WTC11 (cell line): ENCODE measurements around the gene DUSP2. TPM values are rescaled to one million over a fixed set of nuclear protein-coding genes. Genes with fewer than 3 reads are reported as not detected.

Experiments used
- ATAC-seq: fragments of 200-7000 bp; cut with Tn5 transposase; 2 replicates; pipeline ENCODE4 v1.10.0; 2021; ENCODE audit warnings: mild to moderate bottlenecking, moderate library complexity
- CTCF ChIA-PET: fragments of 300-600 bp; sonication (Branson Sonifier 250); formaldehyde crosslinking; loops from one replicate; lab custom pipeline; 2021; ENCODE audit warnings: antibody characterized with exemption; lab: Charles Lee
- POLR2A ChIA-PET: fragments of 350-600 bp; sonication (Branson Sonifier 250); formaldehyde crosslinking; loops from one replicate; lab custom pipeline; 2021; ENCODE audit warnings: antibody characterized with exemption; lab: Charles Lee
- DNase-seq: peaks from one replicate; pipeline ENCODE4 v3.0.0; 2021; ENCODE audit warnings: low spot score
- H3K27ac Mint-ChIP-seq: 2 replicates; pipeline ENCODE4 v1.8.0; 2021; ENCODE audit warnings: mixed read lengths
- H3K27me3 Mint-ChIP-seq: 2 replicates; pipeline ENCODE4 v1.8.0; 2021; ENCODE audit warnings: low read depth, mild to moderate bottlenecking, moderate library complexity, mixed read lengths
- H3K36me3 Mint-ChIP-seq: 2 replicates; pipeline ENCODE4 v1.8.0; 2021; ENCODE audit warnings: mixed read lengths
- H3K4me1 Mint-ChIP-seq: 2 replicates; pipeline ENCODE4 v1.8.0; 2022; ENCODE audit warnings: mixed read lengths
- H3K4me3 Mint-ChIP-seq: 2 replicates; pipeline ENCODE4 v1.8.0; 2021; ENCODE audit warnings: mild to moderate bottlenecking, moderate library complexity, mixed read lengths
- H3K9me3 Mint-ChIP-seq: 2 replicates; pipeline ENCODE4 v1.8.0; 2021; ENCODE audit warnings: mixed read lengths
- CREB1 ChIP-seq: sonication (generic); formaldehyde crosslinking; IDR thresholded peaks from 2 replicates; pipeline ENCODE4 v1.8.0; 2023; ENCODE audit warnings: mild to moderate bottlenecking, missing genetic modification reagents
- CREM ChIP-seq: sonication (generic); formaldehyde crosslinking; IDR thresholded peaks from 2 replicates; pipeline ENCODE4 v1.8.1; 2022; ENCODE audit warnings: mild to moderate bottlenecking, missing genetic modification reagents, moderate library complexity
- FOXK1 ChIP-seq: sonication (generic); formaldehyde crosslinking; IDR thresholded peaks from 2 replicates; pipeline ENCODE4 v1.8.0; 2022; ENCODE audit warnings: mild to moderate bottlenecking, moderate library complexity, missing genetic modification reagents
- GRHL2 ChIP-seq: fragments of 250-450 bp; sonication (Bioruptor Pico); IDR thresholded peaks from 2 replicates; pipeline ENCODE4 v1.8.0; 2022; ENCODE audit warnings: mild to moderate bottlenecking, moderate library complexity; ENCODE audit not compliant: insufficient replicate concordance, severe bottlenecking
- IRF2 ChIP-seq: sonication (generic); formaldehyde crosslinking; IDR thresholded peaks from 2 replicates; pipeline ENCODE4 v1.8.0; 2022; ENCODE audit warnings: low read depth, missing genetic modification reagents, borderline replicate concordance
- JUN ChIP-seq: sonication (generic); formaldehyde crosslinking; IDR thresholded peaks from 2 replicates; pipeline ENCODE4 v1.8.0; 2023; ENCODE audit warnings: mild to moderate bottlenecking, missing genetic modification reagents
- KAT7 ChIP-seq: sonication (generic); formaldehyde crosslinking; IDR thresholded peaks from 2 replicates; pipeline ENCODE4 v1.8.1; 2023; ENCODE audit warnings: missing genetic modification reagents, mild to moderate bottlenecking, borderline replicate concordance
- NFE2L1 ChIP-seq: sonication (generic); formaldehyde crosslinking; IDR thresholded peaks from 2 replicates; pipeline ENCODE4 v1.8.1; 2023; ENCODE audit warnings: missing genetic modification reagents
- NFYB ChIP-seq: sonication (generic); formaldehyde crosslinking; conservative IDR thresholded peaks from 2 replicates; pipeline ENCODE4 v1.8.0; 2022; ENCODE audit warnings: low read depth, missing genetic modification reagents
- PRRX2 ChIP-seq: fragments of 250-450 bp; sonication (Bioruptor Pico); IDR thresholded peaks from 2 replicates; pipeline ENCODE4 v1.8.0; 2021; ENCODE audit warnings: mild to moderate bottlenecking
- RORB ChIP-seq: fragments of 250-450 bp; sonication (Bioruptor Pico); IDR thresholded peaks from 2 replicates; pipeline ENCODE4 v1.9.0; 2021; ENCODE audit warnings: mild to moderate bottlenecking
- SMAD3 ChIP-seq: sonication (generic); formaldehyde crosslinking; IDR thresholded peaks from 2 replicates; pipeline ENCODE4 v1.8.0; 2022; ENCODE audit warnings: missing genetic modification reagents, mild to moderate bottlenecking, borderline replicate concordance
- SP1 ChIP-seq: sonication (generic); formaldehyde crosslinking; conservative IDR thresholded peaks from 2 replicates; pipeline ENCODE4 v1.8.1; 2022; ENCODE audit warnings: missing genetic modification reagents
- ZNF138 ChIP-seq: sonication (generic); formaldehyde crosslinking; conservative IDR thresholded peaks from 2 replicates; pipeline ENCODE4 v1.8.1; 2022; ENCODE audit warnings: mild to moderate bottlenecking, moderate library complexity, missing genetic modification reagents
- ZNF263 ChIP-seq: sonication (generic); formaldehyde crosslinking; IDR thresholded peaks from 2 replicates; pipeline ENCODE4 v1.8.1; 2022; ENCODE audit warnings: low read depth, mild to moderate bottlenecking, moderate library complexity, missing genetic modification reagents
- total RNA-seq: library from RNA; stranded (reverse); gene quantifications from 3 replicates; pipeline ENCODE4 v1.2.3, GENCODE V29; 2021
- TF ChIP-seq, protein P1 (sequence below): sonication (generic); formaldehyde crosslinking; IDR thresholded peaks from 2 replicates; pipeline ENCODE4 v1.8.0; 2023; ENCODE audit warnings: mild to moderate bottlenecking, missing genetic modification reagents
- TF ChIP-seq, protein P2 (sequence below): fragments of 200-600 bp; IDR thresholded peaks from 2 replicates; pipeline ENCODE4 v1.8.0; 2022; ENCODE audit warnings: antibody characterized with exemption
- TF ChIP-seq, protein P3 (sequence below): fragments of 250-450 bp; sonication (Bioruptor Pico); IDR thresholded peaks from 2 replicates; pipeline ENCODE4 v1.8.0; 2021; ENCODE audit warnings: mild to moderate bottlenecking
- TF ChIP-seq, protein P4 (sequence below): sonication (generic); formaldehyde crosslinking; IDR thresholded peaks from 2 replicates; pipeline ENCODE4 v1.8.1; 2023; ENCODE audit warnings: mild to moderate bottlenecking, missing genetic modification reagents, moderate library complexity
- TF ChIP-seq, protein P5 (sequence below): sonication (generic); formaldehyde crosslinking; IDR thresholded peaks from 2 replicates; pipeline ENCODE4 v1.8.1; 2023; ENCODE audit warnings: mild to moderate bottlenecking, moderate library complexity, missing genetic modification reagents
- TF ChIP-seq, protein P6 (sequence below): fragments of 250-450 bp; sonication (Bioruptor Pico); conservative IDR thresholded peaks from 2 replicates; pipeline ENCODE4 v1.9.0; 2021; ENCODE audit warnings: mild to moderate bottlenecking
- TF ChIP-seq, protein P7 (sequence below): sonication (generic); formaldehyde crosslinking; IDR thresholded peaks from 2 replicates; pipeline ENCODE4 v1.8.1; 2022; ENCODE audit warnings: mild to moderate bottlenecking, moderate library complexity, missing genetic modification reagents

Gene DUSP2
- total RNA-seq, 1 experiment from 2014 or later = 4.7 TPM

DNA sequence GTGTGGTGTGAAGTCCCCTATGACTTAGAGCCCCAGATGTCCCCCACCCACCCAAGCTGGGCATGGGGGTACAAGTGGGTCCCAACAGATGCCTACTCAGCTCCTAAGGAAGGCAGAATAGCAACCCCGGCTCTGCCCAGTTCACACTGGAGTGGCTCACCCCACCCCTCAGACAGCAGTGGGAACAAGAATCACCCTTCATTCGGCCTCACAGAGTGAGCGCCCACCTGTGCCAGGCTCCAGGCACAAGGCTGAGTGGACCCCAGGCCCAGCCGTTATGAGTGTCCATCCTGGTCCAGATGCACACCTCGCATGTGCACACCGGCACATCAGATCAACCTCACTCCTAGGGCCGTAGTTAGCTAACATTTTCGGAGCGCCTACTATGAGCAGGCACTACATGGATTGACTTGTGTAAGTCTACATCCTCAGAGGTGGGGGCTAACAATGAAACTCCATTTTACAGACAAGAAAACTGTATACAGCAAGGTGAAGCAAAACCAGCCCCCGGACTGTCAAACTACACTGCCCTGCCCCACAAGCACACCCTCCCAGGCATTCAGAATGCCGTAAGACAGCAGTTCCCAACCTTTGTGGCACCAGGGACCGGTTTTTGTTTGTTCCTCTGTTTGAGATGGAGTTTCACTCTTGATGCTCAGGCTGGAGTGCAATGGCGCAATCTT lies 4.2 kb downstream of the DUSP2 start:
- H3K36me3 Mint-ChIP-seq = no peaks in the 10 kb centered on the region
- H3K27ac Mint-ChIP-seq = no peak overlapping the region
- CTCF ChIA-PET = interaction anchor here (0.9 to 9.4 kb wide), 6 partner anchors 11 to 93 kb away, joined by 3 to 214 read pairs (median 4); partner anchors contain the start of gene ADRA2B

DNA sequence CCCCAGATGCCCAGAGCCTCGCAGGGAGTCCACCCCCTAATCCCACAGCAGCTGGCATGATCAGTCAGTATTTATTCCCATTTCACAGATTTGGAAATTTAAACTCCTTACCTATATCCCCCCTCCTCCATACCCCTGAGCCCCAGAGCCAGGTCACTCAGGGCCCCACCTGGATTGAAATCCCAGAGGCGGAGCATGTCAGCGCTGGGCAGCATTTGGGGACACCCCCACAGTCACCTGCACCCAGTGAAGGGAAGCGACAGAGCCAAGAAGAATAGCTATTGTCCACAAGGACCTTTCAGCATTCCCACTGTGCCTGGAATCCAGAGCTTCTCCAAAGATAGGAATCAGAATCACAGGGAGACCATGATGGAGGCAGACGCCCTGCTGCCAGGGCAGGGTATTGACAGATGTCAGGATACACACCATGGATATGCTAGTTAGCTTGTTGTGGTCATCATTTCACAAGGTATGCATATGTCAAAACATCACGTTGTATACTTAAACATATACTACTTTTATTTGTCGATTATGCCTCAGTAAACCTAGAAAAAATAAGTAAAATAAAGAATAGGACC lies 6.0 kb downstream of the DUSP2 start:
- H3K9me3 Mint-ChIP-seq = no peaks in the 10 kb centered on the region
- TF ChIP-seq, protein P1, sequence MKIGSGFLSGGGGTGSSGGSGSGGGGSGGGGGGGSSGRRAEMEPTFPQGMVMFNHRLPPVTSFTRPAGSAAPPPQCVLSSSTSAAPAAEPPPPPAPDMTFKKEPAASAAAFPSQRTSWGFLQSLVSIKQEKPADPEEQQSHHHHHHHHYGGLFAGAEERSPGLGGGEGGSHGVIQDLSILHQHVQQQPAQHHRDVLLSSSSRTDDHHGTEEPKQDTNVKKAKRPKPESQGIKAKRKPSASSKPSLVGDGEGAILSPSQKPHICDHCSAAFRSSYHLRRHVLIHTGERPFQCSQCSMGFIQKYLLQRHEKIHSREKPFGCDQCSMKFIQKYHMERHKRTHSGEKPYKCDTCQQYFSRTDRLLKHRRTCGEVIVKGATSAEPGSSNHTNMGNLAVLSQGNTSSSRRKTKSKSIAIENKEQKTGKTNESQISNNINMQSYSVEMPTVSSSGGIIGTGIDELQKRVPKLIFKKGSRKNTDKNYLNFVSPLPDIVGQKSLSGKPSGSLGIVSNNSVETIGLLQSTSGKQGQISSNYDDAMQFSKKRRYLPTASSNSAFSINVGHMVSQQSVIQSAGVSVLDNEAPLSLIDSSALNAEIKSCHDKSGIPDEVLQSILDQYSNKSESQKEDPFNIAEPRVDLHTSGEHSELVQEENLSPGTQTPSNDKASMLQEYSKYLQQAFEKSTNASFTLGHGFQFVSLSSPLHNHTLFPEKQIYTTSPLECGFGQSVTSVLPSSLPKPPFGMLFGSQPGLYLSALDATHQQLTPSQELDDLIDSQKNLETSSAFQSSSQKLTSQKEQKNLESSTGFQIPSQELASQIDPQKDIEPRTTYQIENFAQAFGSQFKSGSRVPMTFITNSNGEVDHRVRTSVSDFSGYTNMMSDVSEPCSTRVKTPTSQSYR (CRISPR knock-in tag) = no peak
- TF ChIP-seq GRHL2 (CRISPR knock-in tag) (no peak), SP1 (no peak), KAT7 (CRISPR knock-in tag) (no peak), PRRX2 (no peak), NFYB (CRISPR knock-in tag) (no peak), RORB (CRISPR knock-in tag) (no peak), CREM (no peak), IRF2 (CRISPR knock-in tag) (no peak), JUN (CRISPR knock-in tag) (no peak), ZNF263 (CRISPR knock-in tag) (no peak), CREB1 (CRISPR knock-in tag) (no peak)
- TF ChIP-seq, protein P2, sequence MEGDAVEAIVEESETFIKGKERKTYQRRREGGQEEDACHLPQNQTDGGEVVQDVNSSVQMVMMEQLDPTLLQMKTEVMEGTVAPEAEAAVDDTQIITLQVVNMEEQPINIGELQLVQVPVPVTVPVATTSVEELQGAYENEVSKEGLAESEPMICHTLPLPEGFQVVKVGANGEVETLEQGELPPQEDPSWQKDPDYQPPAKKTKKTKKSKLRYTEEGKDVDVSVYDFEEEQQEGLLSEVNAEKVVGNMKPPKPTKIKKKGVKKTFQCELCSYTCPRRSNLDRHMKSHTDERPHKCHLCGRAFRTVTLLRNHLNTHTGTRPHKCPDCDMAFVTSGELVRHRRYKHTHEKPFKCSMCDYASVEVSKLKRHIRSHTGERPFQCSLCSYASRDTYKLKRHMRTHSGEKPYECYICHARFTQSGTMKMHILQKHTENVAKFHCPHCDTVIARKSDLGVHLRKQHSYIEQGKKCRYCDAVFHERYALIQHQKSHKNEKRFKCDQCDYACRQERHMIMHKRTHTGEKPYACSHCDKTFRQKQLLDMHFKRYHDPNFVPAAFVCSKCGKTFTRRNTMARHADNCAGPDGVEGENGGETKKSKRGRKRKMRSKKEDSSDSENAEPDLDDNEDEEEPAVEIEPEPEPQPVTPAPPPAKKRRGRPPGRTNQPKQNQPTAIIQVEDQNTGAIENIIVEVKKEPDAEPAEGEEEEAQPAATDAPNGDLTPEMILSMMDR = no peak
- TF ChIP-seq, protein P3, sequence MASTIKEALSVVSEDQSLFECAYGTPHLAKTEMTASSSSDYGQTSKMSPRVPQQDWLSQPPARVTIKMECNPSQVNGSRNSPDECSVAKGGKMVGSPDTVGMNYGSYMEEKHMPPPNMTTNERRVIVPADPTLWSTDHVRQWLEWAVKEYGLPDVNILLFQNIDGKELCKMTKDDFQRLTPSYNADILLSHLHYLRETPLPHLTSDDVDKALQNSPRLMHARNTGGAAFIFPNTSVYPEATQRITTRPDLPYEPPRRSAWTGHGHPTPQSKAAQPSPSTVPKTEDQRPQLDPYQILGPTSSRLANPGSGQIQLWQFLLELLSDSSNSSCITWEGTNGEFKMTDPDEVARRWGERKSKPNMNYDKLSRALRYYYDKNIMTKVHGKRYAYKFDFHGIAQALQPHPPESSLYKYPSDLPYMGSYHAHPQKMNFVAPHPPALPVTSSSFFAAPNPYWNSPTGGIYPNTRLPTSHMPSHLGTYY = no peak

More for the DNA sequence above, 4.2 kb downstream of the DUSP2 start:
- H3K27me3 Mint-ChIP-seq = peaks cover 16% of the 10 kb centered on the region
- H3K9me3 Mint-ChIP-seq = no peaks in the 10 kb centered on the region
- no peak for DNase-seq
- H3K4me1 Mint-ChIP-seq = peaks cover 19% of the 10 kb centered on the region
- no peak for ATAC-seq
- POLR2A ChIA-PET = interaction anchor here (0.6 kb wide), 1 partner anchor 13 kb away, joined by 3 read pairs; no protein-coding TSS in a partner anchor
- H3K4me3 Mint-ChIP-seq = no peak overlapping the region
- no peak for TF ChIP-seq ZNF138 (CRISPR knock-in tag)
- TF ChIP-seq, protein P4, sequence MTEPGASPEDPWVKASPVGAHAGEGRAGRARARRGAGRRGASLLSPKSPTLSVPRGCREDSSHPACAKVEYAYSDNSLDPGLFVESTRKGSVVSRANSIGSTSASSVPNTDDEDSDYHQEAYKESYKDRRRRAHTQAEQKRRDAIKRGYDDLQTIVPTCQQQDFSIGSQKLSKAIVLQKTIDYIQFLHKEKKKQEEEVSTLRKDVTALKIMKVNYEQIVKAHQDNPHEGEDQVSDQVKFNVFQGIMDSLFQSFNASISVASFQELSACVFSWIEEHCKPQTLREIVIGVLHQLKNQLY (CRISPR knock-in tag) = no peak
- no peak for TF ChIP-seq NFYB (CRISPR knock-in tag)
- no peak for TF ChIP-seq SMAD3 (CRISPR knock-in tag)
- no peak for TF ChIP-seq NFE2L1 (CRISPR knock-in tag)
- TF ChIP-seq, protein P5, sequence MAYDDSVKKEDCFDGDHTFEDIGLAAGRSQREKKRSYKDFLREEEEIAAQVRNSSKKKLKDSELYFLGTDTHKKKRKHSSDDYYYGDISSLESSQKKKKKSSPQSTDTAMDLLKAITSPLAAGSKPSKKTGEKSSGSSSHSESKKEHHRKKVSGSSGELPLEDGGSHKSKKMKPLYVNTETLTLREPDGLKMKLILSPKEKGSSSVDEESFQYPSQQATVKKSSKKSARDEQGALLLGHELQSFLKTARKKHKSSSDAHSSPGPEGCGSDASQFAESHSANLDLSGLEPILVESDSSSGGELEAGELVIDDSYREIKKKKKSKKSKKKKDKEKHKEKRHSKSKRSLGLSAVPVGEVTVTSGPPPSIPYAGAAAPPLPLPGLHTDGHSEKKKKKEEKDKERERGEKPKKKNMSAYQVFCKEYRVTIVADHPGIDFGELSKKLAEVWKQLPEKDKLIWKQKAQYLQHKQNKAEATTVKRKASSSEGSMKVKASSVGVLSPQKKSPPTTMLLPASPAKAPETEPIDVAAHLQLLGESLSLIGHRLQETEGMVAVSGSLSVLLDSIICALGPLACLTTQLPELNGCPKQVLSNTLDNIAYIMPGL = no peak
- TF ChIP-seq, protein P6, sequence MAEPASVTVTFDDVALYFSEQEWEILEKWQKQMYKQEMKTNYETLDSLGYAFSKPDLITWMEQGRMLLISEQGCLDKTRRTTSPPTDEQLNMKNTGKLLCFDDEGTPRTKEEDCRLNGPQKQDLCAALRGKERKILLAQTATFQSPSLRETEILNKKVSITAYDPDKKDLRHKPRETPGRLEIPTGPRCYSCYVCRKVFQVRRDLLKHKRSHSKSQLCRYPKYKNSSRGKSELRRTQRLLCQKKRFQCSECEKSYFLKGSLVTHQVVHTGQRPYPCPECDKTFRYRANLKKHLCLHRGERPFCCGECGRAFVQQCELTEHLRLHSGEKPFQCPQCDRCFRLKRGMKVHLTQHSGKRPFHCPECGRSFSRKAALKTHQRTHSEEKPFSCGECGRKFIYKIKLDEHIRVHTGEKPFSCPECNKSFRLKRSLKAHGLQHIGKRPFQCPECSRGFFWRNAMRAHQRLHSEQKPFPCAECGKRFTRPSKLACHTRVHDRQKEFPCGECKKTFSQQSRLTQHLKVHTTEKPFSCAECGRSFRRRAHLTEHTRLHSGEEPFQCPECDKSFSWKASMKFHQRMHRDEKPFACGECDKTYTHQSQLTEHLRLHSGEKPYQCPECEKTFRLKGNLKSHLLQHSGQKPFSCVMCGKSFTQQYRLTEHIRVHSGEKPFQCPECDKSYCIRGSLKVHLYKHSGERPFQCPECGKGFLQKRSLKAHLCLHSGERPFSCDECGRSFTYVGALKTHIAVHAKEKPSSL (CRISPR knock-in tag) = no peak
- no peak for TF ChIP-seq FOXK1
- TF ChIP-seq, protein P7, sequence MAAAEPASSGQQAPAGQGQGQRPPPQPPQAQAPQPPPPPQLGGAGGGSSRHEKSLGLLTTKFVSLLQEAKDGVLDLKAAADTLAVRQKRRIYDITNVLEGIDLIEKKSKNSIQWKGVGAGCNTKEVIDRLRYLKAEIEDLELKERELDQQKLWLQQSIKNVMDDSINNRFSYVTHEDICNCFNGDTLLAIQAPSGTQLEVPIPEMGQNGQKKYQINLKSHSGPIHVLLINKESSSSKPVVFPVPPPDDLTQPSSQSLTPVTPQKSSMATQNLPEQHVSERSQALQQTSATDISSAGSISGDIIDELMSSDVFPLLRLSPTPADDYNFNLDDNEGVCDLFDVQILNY (CRISPR knock-in tag) = no peak

More for the DNA sequence above, 6.0 kb downstream of the DUSP2 start:
- Mint-ChIP-seq H3K4me3 (no peak overlapping the region), H3K4me1 (peaks cover 15% of the 10 kb centered on the region), H3K27me3 (peaks cover 4% of the 10 kb centered on the region), H3K36me3 (no peaks in the 10 kb centered on the region), H3K27ac (no peak overlapping the region)
- ATAC-seq (no peak), DNase-seq (no peak)
- ChIA-PET CTCF (interaction anchor here (0.7 to 9.4 kb wide), 36 partner anchors 9 to 182 kb away, joined by 3 to 214 read pairs (median 6); partner anchors contain the start of genes ADRA2B, ANKRD36C and STARD7), POLR2A (interaction anchor here (0.7 to 1.4 kb wide), 4 partner anchors 35 to 696 kb away, joined by 3 to 7 read pairs (median 6); partner anchors contain the start of gene STARD7)
